ENCODE data around the gene DZANK1. TPM values are rescaled to one million over a fixed set of nuclear protein-coding genes. Genes with fewer than 3 reads are reported as not detected.

Gene DZANK1
- total and polyA plus RNA-seq, 9 of the 15 experiments (the other 6 are each of a cell fraction or from before 2014, with no cell fraction given), result 0.04 to 0.18 (median 0.11) TPM; not detected in 2

GRCh38 chr20:18507218-18508191, 40.7 kb upstream of the DZANK1 start, which contains the start of gene SEC23B (continued):
- TF ChIP-seq RNF219 (CRISPR knock-in tag; IDR thresholded peaks at IDR 0.05), result no peak
- no peak for TF ChIP-seq SREBF1 (IDR thresholded peaks at IDR 0.05; ENCODE audit: borderline replicate concordance, low read depth, low read length)
- TF ChIP-seq HLTF (IDR thresholded peaks at IDR 0.05), result no peak
- TF ChIP-seq ATF7 (IDR thresholded peaks at IDR 0.05), result peak; percentile 98
- no peak for TF ChIP-seq SMAD4 (CRISPR knock-in tag; conservative IDR thresholded peaks at IDR 0.05)
- TF ChIP-seq KDM4B (IDR thresholded peaks at IDR 0.05; ENCODE audit: borderline replicate concordance in 2 of 2, low read depth in 1 of 2), result no peak
- TF ChIP-seq E2F1 (CRISPR knock-in tag; IDR thresholded peaks at IDR 0.05), result no peak
- TF ChIP-seq MTA1 (IDR thresholded peaks at IDR 0.05; ENCODE audit: borderline replicate concordance), result no peak
- TF ChIP-seq POLR2AphosphoS5 (IDR thresholded peaks at IDR 0.05; ENCODE audit: control insufficient read depth, insufficient read depth, low read depth, low read length), result peak; percentile 44
- TF ChIP-seq POU5F1 (IDR thresholded peaks at IDR 0.05; ENCODE audit: borderline replicate concordance, low read depth, low read length, partially characterized antibody), result no peak
- no peak for TF ChIP-seq SNIP1 (IDR thresholded peaks at IDR 0.05; ENCODE audit: low read depth)
- TF ChIP-seq CREBBP (IDR thresholded peaks at IDR 0.05; ENCODE audit: low read depth, low read length), result no peak
- no peak for TF ChIP-seq ZC3H4 (CRISPR knock-in tag; IDR thresholded peaks at IDR 0.05; ENCODE audit: borderline replicate concordance)
- 0 out of 4 replicates have a peak, but pooled peaks of 1 of the 2 experiments have one; percentile 25 for TF ChIP-seq ZMIZ1 (IDR thresholded peaks at IDR 0.05; ENCODE audit: low read depth in 2 of 2, low read length in 2 of 2)
- no peak for TF ChIP-seq ILK (tag; IDR thresholded peaks at IDR 0.05; ENCODE audit: borderline replicate concordance, low read depth)
- TF ChIP-seq RBM25 (IDR thresholded peaks at IDR 0.05; ENCODE audit: low read depth, low read length, severe bottlenecking), result no peak
- no peak for TF ChIP-seq ZNF655 (CRISPR knock-in tag; IDR thresholded peaks at IDR 0.05)
- TF ChIP-seq PHF20 (IDR thresholded peaks at IDR 0.05; ENCODE audit: partially characterized antibody), result peak; percentile 67
- no peak for TF ChIP-seq PHB (CRISPR knock-in tag; IDR thresholded peaks at IDR 0.05)
